K562 (cell line): ENCODE data around the gene APIP. TPM values are rescaled to one million over a fixed set of nuclear protein-coding genes. Genes with fewer than 3 reads are reported as not detected.

ENCODE experiments used
- ATAC-seq: fragments of 200-7000 bp; cut with Tn5 transposase; 3 replicates; pipeline ENCODE4 v1.9.1; 2020; ENCODE audit warnings: moderate library complexity
- BruUV-seq: library from RNA; stranded (reverse); fragments of 400-500 nt; replicated peaks from 2 replicates; lab custom pipeline; 2021; lab: Mats Ljungman, UMichigan
- CTCF ChIA-PET: fragments of 300-600 bp; formaldehyde crosslinking; extraction: SDS; loops from one replicate; lab custom pipeline; 2021; ENCODE audit warnings: low intra/inter-chr PET ratio; lab: Yijun Ruan, JAX
- POLR2A ChIA-PET: fragments of 300-600, 350-650 bp; sonication (Branson Sonifier 250); formaldehyde crosslinking; extraction: SDS; loops from one replicate; lab custom pipeline; 2021; ENCODE audit warnings: antibody characterized with exemption, inconsistent platforms; lab: Yijun Ruan, JAX
- DNase-seq, 4 experiments: peaks; one replicate each; pipeline versions ENCODE4 v3.0.0 to v3.0.0-alpha.2; 2011 to 2018; ENCODE audit warnings: low spot score in 3 of 4, mixed read lengths in 3 of 4; ENCODE audit errors: extremely low read depth in 1 of 4
- FAIRE-seq: peaks from 2 replicates; lab custom pipeline; 2011; peaks lifted over from hg19 to GRCh38; lab: Jason Lieb, UNC
- H2AFZ ChIP-seq: 2 replicates; pipeline ENCODE4 v1.6.0; 2011; ENCODE audit warnings: low read depth, low read length, control low read depth, inconsistent platforms
- H3K27ac ChIP-seq: fragments of 200-600 bp; 3 replicates; pipeline ENCODE4 v1.8.0; 2011; ENCODE audit warnings: low read depth, mild to moderate bottlenecking, control low read depth, inconsistent platforms, low read length, moderate library complexity, mixed read lengths; ENCODE audit errors: extremely low read depth
- H3K27me3 ChIP-seq, 2 experiments: fragments of 300-600 bp in 1 of 2; 2 replicates in 1 of 2; 3 replicates in 1 of 2; pipeline versions ENCODE4 v1.6.0 to v1.8.0; 2011; ENCODE audit warnings: inconsistent platforms in 2 of 2, low read length in 2 of 2, mild to moderate bottlenecking in 1 of 2, mixed read lengths in 1 of 2, moderate library complexity in 1 of 2; ENCODE audit not compliant: control insufficient read depth in 2 of 2, insufficient read depth in 2 of 2
- H3K36me3 ChIP-seq: fragments of 300-600 bp; 3 replicates; pipeline ENCODE4 v1.8.0; 2011; ENCODE audit warnings: mild to moderate bottlenecking, low read length, inconsistent platforms; ENCODE audit not compliant: control insufficient read depth, insufficient read depth
- H3K4me1 ChIP-seq, 2 experiments: fragments of 200-600 bp in 1 of 2; replicated peaks in 1 of 2; 2 replicates in 1 of 2; 3 replicates in 1 of 2; pipeline versions ENCODE4 v1.5.1 to v1.8.0; 2011; ENCODE audit warnings: inconsistent platforms in 2 of 2, low read length in 2 of 2, mild to moderate bottlenecking in 1 of 2, mixed read lengths in 1 of 2, moderate library complexity in 1 of 2; ENCODE audit not compliant: control insufficient read depth in 2 of 2, insufficient read depth in 2 of 2
- H3K4me2 ChIP-seq: 2 replicates; pipeline ENCODE4 v1.6.1; 2011; ENCODE audit warnings: low read length, control low read depth, inconsistent platforms, mixed read lengths; ENCODE audit not compliant: insufficient read depth
- H3K4me3 ChIP-seq: fragments of 200-600 bp; sonication (generic), shearing (Covaris generic); 2 replicates; pipeline ENCODE4 v1.5.1; 2016; ENCODE audit warnings: control low read depth, inconsistent platforms
- H3K79me2 ChIP-seq: fragments of 200-600 bp; 3 replicates; pipeline ENCODE4 v1.8.0; 2011; ENCODE audit warnings: low read length, inconsistent platforms; ENCODE audit not compliant: control insufficient read depth, insufficient read depth
- H3K9ac ChIP-seq, 2 experiments: 2 replicates each; pipeline versions ENCODE4 v1.6.0 to v1.6.1; 2011; ENCODE audit warnings: low read depth in 2 of 2, low read length in 2 of 2, control low read depth in 1 of 2, inconsistent platforms in 1 of 2, mild to moderate bottlenecking in 1 of 2, mixed read lengths in 1 of 2; ENCODE audit not compliant: insufficient read depth in 1 of 2
- H3K9me1 ChIP-seq: one replicate; pipeline ENCODE4 v1.6.0; 2011; ENCODE audit warnings: inconsistent platforms, mild to moderate bottlenecking, low read length, moderate library complexity; ENCODE audit not compliant: control insufficient read depth, insufficient read depth
- H3K9me3 ChIP-seq: replicated peaks from 2 replicates; pipeline ENCODE4 v1.5.1; 2011; ENCODE audit warnings: low read depth, low read length, inconsistent platforms; ENCODE audit not compliant: control insufficient read depth, insufficient read depth
- H4K20me1 ChIP-seq: replicated peaks from 2 replicates; pipeline ENCODE4 v1.6.1; 2011; ENCODE audit warnings: low read length, inconsistent platforms, mixed read lengths; ENCODE audit not compliant: control insufficient read depth, insufficient read depth
- CBX3 ChIP-seq, 2 experiments: IDR thresholded peaks; 1 replicate in 1 of 2; 2 replicates in 1 of 2; pipeline ENCODE4 v1.6.1; 2012; ENCODE audit warnings: inconsistent platforms in 2 of 2, low read length in 2 of 2, borderline replicate concordance in 1 of 2, control low read depth in 1 of 2
- CTCFL ChIP-seq: IDR thresholded peaks from 2 replicates; pipeline ENCODE4 v1.6.1; 2011; ENCODE audit warnings: borderline replicate concordance, low read depth, mild to moderate bottlenecking, moderate library complexity, low read length; ENCODE audit not compliant: insufficient read depth, poor library complexity, severe bottlenecking
- GATAD2B ChIP-seq: fragments of 450-650 bp; IDR thresholded peaks from 2 replicates; pipeline ENCODE4 v1.6.1; 2017; ENCODE audit warnings: mild to moderate bottlenecking, borderline replicate concordance
- MAFF ChIP-seq: IDR thresholded peaks from 2 replicates; pipeline ENCODE4 v1.6.1; 2012; ENCODE audit warnings: low read length, improper control_type of control experiment
- NR2C1 ChIP-seq, 2 experiments: fragments of 450-650 bp; IDR thresholded peaks; 2 replicates each; pipeline ENCODE4 v1.6.1; 2017; ENCODE audit warnings: mild to moderate bottlenecking in 2 of 2, antibody characterized with exemption in 1 of 2, inconsistent platforms in 1 of 2, missing compliant biosample characterization in 1 of 2, missing genetic modification characterization in 1 of 2
- REST ChIP-seq, 2 experiments: fragments of 450-650 bp; formaldehyde crosslinking in 1 of 2; IDR thresholded peaks; 2 replicates each; pipeline versions ENCODE4 v1.4.0 to v1.6.1; 2014 to 2020; ENCODE audit warnings: mild to moderate bottlenecking in 2 of 2, borderline replicate concordance in 1 of 2, low read depth in 1 of 2
- STAT5B ChIP-seq: fragments of 250-450 bp; sonication (Bioruptor Pico); IDR thresholded peaks from 2 replicates; pipeline ENCODE4 v1.8.0; 2021; ENCODE audit warnings: mild to moderate bottlenecking, inconsistent platforms
- ZBTB17 ChIP-seq: fragments of 450-650 bp; formaldehyde crosslinking; IDR thresholded peaks from 2 replicates; pipeline ENCODE4 v1.4.0; 2020; ENCODE audit warnings: mild to moderate bottlenecking
- ZBTB7A ChIP-seq: IDR thresholded peaks from 2 replicates; pipeline ENCODE4 v1.6.1; 2011; ENCODE audit warnings: low read depth, mild to moderate bottlenecking, low read length, moderate library complexity, borderline replicate concordance; ENCODE audit not compliant: control insufficient read depth
- WGBS: fragments of 100-300 bp; shearing (Covaris generic); methylation state at CpG from one replicate; pipeline ENCODE4 v1.1.6; 2016; ENCODE audit warnings: low coverage, mixed read lengths; ENCODE audit not compliant: insufficient coverage; ENCODE audit errors: missing lambda C conversion rate; 5-methylcytosine and 5-hydroxymethylcytosine counted together
- in situ Hi-C: fragments of 300-500 bp; cut with MboI; formaldehyde crosslinking; loops from 4 replicates; pipeline ENCODE4 v1.15.0; 2018; ENCODE audit warnings: inconsistent platforms, mixed read lengths
- intact Hi-C: fragments of 100-400 bp; cut with micrococcal nuclease; formaldehyde crosslinking; loops from 2 replicates; pipeline ENCODE4 v1.14.2; 2022
- polyA plus RNA-seq, 8 experiments: library from polyadenylated mRNA; depleted of rRNA in 4 of 8; stranded (reverse) in 5 of 8; unstranded in 3 of 8; fragments of >200 nt; fragmentation: Nextera tagmentation in 2 of 8; fragmentation: Illumina TruSeq in 1 of 8; extraction: Ambion mirVana in 2 of 8; extraction: Trizol in 1 of 8; gene quantifications; 2 replicates each; pipeline versions ENCODE4 v1.2.1 to v1.2.3, GENCODE V29; 2011 to 2014; ENCODE audit warnings: inconsistent platforms in 1 of 8, missing spikeins in 1 of 8
- total RNA-seq, 7 experiments: library from RNA; depleted of rRNA in 6 of 7; stranded (reverse); fragments of >200 nt in 6 of 7; fragmentation: Illumina TruSeq in 2 of 7; extraction: Trizol in 2 of 7; gene quantifications; 2 replicates each; pipeline versions ENCODE4 v1.2.1 to v1.2.3, GENCODE V29; 2011 to 2021; ENCODE audit warnings: low replicate concordance in 1 of 7

Gene APIP
- total and polyA plus RNA-seq, 9 of the 15 experiments (the other 6 are each of a cell fraction or from before 2014, with no cell fraction given) = 63.7 to 110 (median 82.8) TPM

- TF ChIP-seq MAFF = no peak
- TF ChIP-seq ZBTB7A = no peak
Measured at GRCh38 chr11:34843271-34843670, 72.9 kb downstream of the APIP start (continued).

GRCh38 chr11:34840736-34841386, 75.3 kb downstream of the APIP start:
- H3K9me3 ChIP-seq = no peaks in the 10 kb centered on the region
- no peak overlapping the region for H3K4me3 ChIP-seq
- H2AFZ ChIP-seq = peak overlapping the region; percentile 48
- ATAC-seq (peak; percentile 95), FAIRE-seq (peak; percentile 71), DNase-seq (peak; percentile 26 to 73 (median 46))
- H3K9me1 ChIP-seq = no peaks in the 10 kb centered on the region
- H3K4me1 ChIP-seq = no peaks in the 10 kb centered on the region
- CTCF ChIA-PET = interaction anchor here (0.6 to 0.8 kb wide), 2 partner anchors 50 to 58 kb away, joined by 3 read pairs; no protein-coding TSS in a partner anchor
- intact Hi-C loops = loop anchor here (5.0 kb wide), 1 partner anchor 51 kb away; no protein-coding TSS in a partner anchor
- H3K27ac ChIP-seq = no peak overlapping the region; the same call in 2 of the 3 replicates
- H4K20me1 ChIP-seq = no peaks in the 10 kb centered on the region
- in situ Hi-C loops = no loop called here
- POLR2A ChIA-PET = no interaction called here
- no peak overlapping the region for H3K9ac ChIP-seq
- no peaks in the 10 kb centered on the region for H3K27me3 ChIP-seq
- H3K79me2 ChIP-seq = no peaks in the 10 kb centered on the region
- WGBS = 33% methylated on average over 4 of the region's 4 CpGs
- H3K4me2 ChIP-seq = no peak overlapping the region
- no TSS peak for BruUV-seq
- no peaks in the 10 kb centered on the region for H3K36me3 ChIP-seq
- TF ChIP-seq ZBTB17 (no peak), STAT5B (CRISPR knock-in tag) (no peak), REST (IDR thresholded peaks at IDR 0.05; ENCODE audit: borderline replicate concordance) (peak; percentile 38; the same call in 1 of the 2 replicates), REST (CRISPR knock-in tag; IDR thresholded peaks at IDR 0.05; ENCODE audit: low read depth) (no peak), GATAD2B (no peak), NR2C1 (IDR thresholded peaks at IDR 0.05) (no peak), NR2C1 (tag; IDR thresholded peaks at IDR 0.05) (peak; percentile 29; the same call in 1 of the 2 replicates), CBX3 (IDR thresholded peaks at IDR 0.05; ENCODE audit: borderline replicate concordance in 1 of 2, low read length in 2 of 2) (peak in 1 of 2 experiments; percentile 62; a peak in 1 of 3 replicates), CTCFL (peak; percentile 56)
